Aortic smooth muscle cell (primary cell): ENCODE results near the gene CLK2. TPM values are rescaled to one million over a fixed set of nuclear protein-coding genes. Genes with fewer than 3 reads are reported as not detected.

ENCODE experiments used
- total RNA-seq: library from RNA; depleted of rRNA; stranded (reverse); fragments of >200 nt; gene quantifications from 2 replicates; pipeline ENCODE4 v1.2.3, GENCODE V29; 2014

Gene CLK2
- 26.2 and 26.4 TPM in 2 replicates for total RNA-seq

DNA sequence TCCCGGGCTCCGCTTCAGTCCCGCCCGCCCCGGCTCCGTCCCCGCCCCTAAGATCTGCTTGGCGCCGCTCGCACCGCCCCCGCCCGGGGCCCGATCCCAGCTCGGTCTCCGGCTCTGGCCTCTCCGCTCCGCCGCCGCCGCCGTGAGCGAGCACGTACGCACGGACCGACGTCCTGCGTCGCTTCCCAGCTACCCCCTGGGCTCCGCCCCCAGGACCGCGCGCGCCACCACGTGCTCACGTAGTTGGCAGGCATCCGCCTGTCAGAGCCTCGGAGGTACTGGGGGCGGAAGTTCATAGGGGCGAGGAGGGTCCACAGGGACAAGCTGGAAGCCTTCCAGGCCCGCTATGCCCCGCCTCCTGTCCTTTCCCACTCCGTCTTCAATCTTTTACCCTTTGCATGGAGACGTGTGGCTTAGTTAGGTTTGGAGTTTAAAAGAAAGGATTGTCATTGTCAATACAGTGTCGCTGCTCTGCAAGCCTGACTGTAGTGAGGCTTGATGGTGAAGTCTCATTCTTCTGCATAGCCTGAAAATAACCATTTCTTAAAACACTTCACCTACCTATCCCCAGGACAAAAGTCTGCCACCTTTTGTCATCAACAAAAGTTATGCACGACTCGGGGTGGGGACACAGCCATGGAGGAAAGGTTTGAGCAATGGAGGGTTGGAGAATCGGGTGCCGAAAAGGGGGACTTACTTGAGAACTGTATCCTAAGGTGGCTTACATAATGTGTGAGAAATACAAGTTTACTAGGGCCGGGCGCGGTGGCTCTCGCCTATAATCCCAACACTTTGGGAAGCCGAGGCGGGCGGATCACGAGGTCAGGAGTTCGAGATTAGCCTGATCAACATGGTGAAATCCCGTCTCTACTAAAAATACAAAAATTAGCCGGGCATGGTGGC lies at the start of gene CLK2:
Gene CLK2, minus strand, starts transcription at position 162 of the 903 bp plus-strand sequence. CDS start 2,527 bp downstream, outside the sequence.

DNA sequence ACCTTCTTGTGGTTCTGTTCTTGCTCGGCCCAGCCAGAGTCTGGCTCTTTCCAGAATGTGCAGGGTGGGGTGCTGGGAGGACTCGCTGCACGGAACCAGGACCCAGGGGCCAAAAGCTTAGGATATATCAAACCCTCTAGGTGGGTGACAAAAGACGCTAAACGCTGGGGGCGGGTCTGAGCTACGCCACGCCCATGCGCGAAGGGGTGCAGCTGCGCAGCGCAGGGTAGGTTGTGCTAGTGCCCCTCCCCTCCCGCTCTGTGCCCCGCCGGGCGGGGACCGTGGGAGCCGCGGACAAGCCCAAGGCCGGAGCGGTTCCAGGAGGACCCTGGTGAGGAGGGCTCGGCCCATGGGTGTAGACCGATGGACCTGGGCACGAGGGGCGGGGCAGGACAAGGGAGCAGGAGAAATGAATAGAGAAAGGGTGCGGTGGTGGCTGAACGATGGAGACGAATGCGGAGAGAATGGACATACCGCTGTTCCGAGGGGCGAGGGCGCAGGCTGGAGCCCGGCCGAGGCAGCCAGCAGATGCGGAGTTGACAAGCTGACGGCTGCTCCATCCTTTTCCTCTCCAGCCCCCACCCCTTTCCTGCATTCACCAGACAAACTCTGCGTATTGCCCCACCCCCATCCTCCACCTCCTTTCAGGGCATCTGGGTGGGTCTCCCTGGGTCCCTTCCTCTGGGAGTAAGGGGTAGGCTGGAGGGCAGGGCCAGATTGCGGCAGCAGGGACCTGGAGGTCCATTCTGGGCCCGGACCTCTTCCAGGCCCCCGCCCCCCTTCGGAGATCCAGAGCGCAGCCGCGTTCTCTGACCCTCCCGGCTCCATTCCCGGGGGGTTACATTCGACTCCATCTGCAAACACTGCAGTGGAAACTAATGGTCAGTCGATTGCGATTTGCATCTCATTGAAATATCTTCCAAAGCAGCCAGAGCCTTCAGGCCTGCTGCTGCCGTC lies 47.6 kb upstream of the CLK2 start, which contains the start of gene RUSC1:
Gene RUSC1, plus strand, starts transcription at position 234 of the 957 bp plus-strand sequence. CDS start 880 bp downstream, outside the sequence.

DNA sequence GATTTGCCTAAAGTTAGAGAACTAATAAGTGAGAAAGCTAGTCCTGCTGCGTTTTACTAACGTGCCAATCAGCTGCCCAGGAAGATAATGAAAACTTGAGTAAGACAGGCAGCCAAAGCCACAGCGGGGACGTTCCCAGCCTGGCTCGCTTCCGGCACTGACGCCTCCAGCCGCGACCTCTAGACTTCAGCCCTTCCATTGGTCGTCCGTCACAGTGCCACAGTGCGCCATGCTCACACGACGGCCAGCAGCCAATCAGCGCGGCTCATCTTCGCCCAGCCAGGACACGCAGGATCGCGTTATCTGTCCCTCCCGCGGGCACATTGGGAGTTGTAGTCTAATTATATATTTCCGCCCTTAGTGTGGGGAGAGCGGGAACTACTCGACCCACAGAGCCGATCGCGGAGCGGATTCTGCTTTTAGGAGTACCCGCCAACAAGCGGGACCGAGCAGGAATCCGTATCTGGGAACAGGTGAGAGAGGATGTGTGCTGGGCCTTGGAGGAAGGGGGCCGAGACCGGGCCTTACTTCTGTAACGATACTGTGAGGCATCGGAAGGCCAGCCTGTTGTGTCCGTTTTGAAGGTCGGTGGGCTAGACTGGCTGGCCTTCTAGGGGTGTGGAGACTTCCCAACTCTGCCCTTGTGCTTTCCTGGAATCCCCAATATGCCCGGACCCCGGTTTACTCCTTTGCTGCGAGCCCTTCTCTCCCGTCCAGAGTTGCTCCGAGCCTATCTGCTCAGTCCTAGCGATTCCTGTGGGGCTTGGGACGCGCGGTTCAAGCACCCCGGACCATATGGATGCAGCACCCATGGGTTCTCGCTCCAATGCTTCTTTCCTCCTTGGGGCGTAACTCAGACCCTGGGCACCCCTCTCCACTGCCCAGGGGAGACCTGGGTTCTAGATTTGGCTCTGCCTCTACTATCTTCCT lies 35.5 kb upstream of the CLK2 start, which contains the start of gene FDPS:
Gene FDPS, plus strand, starts transcription at position 374 of the 930 bp plus-strand sequence. CDS start 924 bp downstream, outside the sequence.

DNA sequence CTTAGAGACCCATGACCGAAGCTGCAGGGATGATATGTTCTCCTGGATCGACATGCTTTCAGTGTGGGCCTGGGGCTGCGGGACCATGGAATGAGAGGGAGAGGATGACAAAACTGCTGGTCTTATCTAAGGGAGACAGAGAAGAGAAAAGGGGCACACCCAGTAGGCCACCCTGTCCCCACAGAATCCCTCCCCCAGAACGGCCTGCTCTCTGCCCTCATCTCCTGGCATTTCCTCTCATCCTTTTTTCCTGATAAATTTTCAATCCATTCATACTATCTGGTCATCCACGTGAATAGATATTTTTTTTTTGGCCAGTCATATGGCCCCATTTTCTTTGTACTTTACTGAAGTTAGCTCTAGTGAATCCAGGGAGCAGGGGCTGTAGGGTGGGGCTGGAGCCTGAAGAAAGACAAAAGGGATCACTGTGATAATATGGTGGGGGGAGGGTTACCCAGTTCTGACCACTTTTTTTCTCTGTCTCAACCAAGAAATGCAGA lies 28.1 kb upstream of the CLK2 start, which contains the start of gene PKLR:
Gene PKLR, minus strand, starts transcription at position 97 of the 500 bp plus-strand sequence. Its CDS starts 43 bp downstream, at position 54.

DNA sequence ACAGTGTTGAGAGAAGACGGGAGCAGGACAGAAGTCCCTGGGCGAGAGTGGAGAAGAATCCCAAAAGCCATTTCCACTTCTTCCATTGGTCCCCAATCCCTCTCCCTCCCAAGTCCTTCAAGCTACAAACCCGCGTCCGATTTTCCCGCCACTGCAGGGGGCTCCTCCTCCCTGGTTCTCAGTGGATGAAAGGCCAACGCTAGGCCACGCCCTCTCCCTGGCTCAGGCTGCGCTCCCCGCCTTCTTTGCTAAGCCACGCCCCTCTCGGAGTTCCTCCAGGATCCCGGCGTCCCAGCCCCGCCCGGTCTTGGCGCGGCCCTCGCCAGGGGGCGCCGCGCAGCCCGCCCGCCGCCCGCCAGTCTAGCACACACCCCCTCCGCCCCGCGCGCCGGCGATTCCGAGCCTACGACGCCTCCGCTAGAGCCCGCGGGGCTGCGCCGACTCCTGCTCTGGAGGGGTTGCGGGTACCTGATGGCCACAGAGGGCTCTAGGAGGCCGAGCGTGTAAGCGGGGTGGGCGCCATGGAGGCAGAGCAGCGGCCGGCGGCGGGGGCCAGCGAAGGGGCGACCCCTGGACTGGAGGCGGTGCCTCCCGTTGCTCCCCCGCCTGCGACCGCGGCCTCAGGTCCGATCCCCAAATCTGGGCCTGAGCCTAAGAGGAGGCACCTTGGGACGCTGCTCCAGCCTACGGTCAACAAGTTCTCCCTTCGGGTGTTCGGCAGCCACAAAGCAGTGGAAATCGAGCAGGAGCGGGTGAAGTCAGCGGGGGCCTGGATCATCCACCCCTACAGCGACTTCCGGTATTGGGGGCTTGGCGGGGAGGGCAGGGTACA lies 4.0 kb upstream of the CLK2 start, which contains the start of gene HCN3:
Gene HCN3, plus strand, starts transcription at position 394 of the 832 bp plus-strand sequence. Its CDS starts 128 bp downstream, at position 522.

DNA sequence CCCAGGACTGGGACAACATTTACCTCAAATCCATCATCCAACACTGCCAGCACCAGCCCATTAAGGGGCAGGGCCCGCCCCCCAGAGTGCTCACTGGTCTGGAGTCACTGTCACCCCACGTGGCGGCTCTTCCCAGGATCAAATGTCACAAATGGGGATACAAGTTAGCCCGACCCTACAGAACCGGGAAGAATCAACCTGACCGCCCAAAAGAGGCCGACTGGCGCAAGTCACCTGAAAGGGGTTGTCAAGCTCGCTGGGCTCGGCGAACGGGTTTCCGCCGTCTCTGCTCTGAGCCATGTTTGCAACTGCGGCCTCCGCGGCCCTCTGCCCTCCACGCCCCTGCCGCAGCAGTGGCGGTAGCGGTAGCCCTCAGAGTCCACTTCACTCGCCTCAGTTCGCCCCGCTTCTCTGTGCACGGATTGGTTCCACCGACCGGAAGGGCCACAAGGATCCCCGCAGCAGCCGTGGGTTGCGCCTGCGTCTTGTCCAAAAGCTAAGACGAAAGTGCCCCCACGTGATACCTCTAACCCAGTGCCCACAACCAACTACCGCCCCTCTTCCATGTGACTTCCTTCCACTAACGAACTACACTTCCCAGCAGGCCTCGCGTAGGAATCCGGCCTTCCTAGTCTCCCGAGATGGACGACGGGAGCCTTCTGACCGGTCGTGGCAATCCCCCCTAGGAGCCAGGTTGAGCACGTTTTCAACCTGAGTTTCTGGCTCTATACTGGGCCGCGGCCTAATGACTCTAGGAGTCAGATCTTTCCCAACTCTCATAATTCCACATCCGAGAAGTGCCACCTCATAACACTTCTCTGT lies 11.2 kb downstream of the CLK2 start, which contains the start of gene SCAMP3:
Gene SCAMP3, minus strand, starts transcription at position 509 of the 822 bp plus-strand sequence. Its CDS starts 209 bp downstream, at position 300.

DNA sequence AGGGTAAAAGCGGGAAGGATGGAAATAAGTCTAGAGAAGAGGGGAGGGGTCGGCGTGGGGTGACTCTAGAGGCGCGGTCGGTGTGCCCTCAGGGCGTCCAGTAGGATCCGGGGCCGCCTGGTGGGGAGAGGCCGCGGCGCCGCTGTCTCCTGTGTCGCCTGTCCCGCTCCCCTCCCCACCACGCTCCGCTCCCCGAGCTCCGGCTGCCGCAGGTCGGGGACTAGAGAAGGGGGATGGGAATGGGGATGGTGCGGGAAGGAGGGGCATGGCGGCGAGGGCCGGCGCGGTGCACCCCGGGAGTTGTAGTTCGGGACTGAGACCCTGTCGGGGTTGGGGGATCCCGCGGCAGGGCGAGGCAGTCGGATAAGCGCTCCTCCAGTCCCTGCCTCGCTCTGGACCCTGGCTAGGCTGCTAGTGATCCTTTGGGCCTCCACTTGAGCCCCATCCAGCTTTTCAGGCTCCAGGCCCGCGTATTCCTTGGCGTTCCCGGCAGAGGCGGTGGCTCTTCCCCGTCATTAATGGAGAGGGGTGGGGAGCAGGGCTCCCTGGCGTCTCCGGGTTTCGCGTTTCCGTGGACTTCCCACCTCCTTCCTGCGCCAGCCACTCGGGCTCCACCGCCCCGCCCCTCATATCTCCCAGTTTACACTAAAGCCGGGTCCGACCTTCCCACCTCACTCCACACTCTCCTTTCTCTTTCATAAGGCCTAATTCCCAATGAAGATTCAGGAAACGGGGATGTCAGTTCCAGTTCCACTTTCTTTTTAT lies 17.9 kb downstream of the CLK2 start, which contains the start of gene ENTREP3:
Gene ENTREP3, minus strand, starts transcription at position 241 of the 765 bp plus-strand sequence. CDS start 606 bp downstream, outside the sequence.

Other genes with a start within 250 kb of the CLK2 start
- 0.06 TPM in 1 of 2 replicates, not detected in the other for gene DCST2, start 239.7 kb downstream of the CLK2 start, total RNA-seq
- gene DCST1, start 239.7 kb downstream of the CLK2 start, total RNA-seq, result not detected in 2 replicates
- 80.9 and 98.0 TPM in 2 replicates for gene ADAM15, start 222.2 kb downstream of the CLK2 start, total RNA-seq
- gene EFNA4, start 209.8 kb downstream of the CLK2 start, total RNA-seq, result 1.8 and 2.7 TPM in 2 replicates
- 0.37 and 0.53 TPM in 2 replicates for gene EFNA3, start 194.7 kb downstream of the CLK2 start, total RNA-seq
- 1.1 and 1.2 TPM in 2 replicates for gene EFNA1, start 145.6 kb downstream of the CLK2 start, total RNA-seq
- gene SLC50A1, start 137.7 kb downstream of the CLK2 start, total RNA-seq, result 21.9 and 27.0 TPM in 2 replicates
- 24.9 and 42.1 TPM in 2 replicates for gene DPM3, start 133.0 kb downstream of the CLK2 start, total RNA-seq
- 86.8 and 98.7 TPM in 2 replicates for gene KRTCAP2, start 100.2 kb downstream of the CLK2 start, total RNA-seq
- 3.6 and 4.2 TPM in 2 replicates for gene TRIM46, start 99.7 kb downstream of the CLK2 start, total RNA-seq
- 33.2 and 45.4 TPM in 2 replicates for gene THBS3, start 65.6 kb downstream of the CLK2 start, total RNA-seq
- 31.0 and 33.8 TPM in 2 replicates for gene MTX1, start 64.8 kb downstream of the CLK2 start, total RNA-seq
- 4.8 and 6.8 TPM in 2 replicates for gene ENTREP3, start 18.0 kb downstream of the CLK2 start, total RNA-seq
- 47.4 and 58.7 TPM in 2 replicates for gene SCAMP3, start 11.1 kb downstream of the CLK2 start, total RNA-seq
- 0.87 and 1.1 TPM in 2 replicates for gene HCN3, start 4.0 kb upstream of the CLK2 start, total RNA-seq
- not detected in 2 replicates for gene PKLR, start 27.9 kb upstream of the CLK2 start, total RNA-seq
- 219 and 229 TPM in 2 replicates for gene FDPS, start 35.4 kb upstream of the CLK2 start, total RNA-seq
- 9.5 TPM in 2 replicates for gene RUSC1, start 47.4 kb upstream of the CLK2 start, total RNA-seq